NCI-H524 (cell line): ENCODE results near the gene ATOSA.

Experiments
- DNase-seq, 2 experiments: peaks; one replicate each; lab custom pipeline; 2025; lab: John Stamatoyannopoulos, UW

ATOSA gene

DNA sequence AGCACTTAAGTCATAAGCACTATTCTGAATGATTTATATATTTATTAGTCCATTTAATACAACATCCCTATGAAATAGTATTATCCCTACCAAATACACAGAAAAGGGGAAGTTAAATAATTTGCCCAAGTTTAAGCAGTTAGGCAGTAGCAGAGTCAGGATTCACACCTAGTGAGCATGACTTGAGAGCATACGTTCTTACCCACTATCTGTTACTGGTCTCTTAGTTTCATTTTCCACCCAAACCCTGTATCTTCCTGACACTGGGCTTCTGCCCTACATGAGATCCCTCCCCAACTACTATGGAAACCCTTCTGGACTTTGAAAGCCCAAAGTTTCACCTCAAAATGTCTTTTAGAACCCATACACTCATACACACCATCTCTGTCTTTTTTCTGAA is 4.4 kb upstream of the ATOSA start:
- no peak for DNase-seq

DNA sequence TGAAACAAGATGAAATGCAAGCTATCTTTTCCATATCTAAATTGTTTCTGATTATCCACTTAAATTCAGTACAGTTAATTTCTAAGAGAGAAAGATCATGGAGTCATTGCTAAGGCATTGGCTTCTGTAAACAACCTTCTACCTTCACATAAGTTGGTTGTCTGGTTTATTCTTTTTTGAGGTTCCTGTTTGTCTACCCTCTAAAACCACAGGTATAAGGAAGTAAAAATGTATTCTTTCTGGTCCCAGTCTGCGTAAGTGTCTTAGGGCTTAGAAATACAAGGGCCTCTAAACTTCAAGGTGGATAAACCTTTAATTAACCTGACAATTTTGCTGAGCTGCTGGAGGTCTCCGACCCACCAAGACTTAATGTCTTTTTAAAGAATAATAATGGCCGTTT is 3.6 kb upstream of the ATOSA start:
- DNase-seq, result no peak

DNA sequence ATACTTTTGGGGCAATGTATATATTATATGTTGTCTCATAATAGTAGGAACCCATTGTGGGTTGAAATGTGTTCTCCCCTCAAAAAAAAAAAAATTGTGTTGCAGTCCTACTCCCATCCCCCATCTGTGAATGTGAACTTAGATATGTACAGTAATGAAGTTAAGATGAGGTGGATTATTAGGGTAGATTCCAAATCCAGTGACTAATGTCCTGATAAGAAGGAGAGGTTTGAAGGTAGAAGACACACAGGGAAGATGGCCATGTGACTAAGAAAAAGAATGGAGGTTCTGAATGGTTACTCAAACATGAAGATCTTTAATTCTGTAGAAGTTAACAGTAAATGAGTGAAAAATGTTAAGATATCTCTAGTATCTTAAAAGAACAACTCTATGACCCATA is 3.0 kb upstream of the ATOSA start:
- no peak for DNase-seq

DNA sequence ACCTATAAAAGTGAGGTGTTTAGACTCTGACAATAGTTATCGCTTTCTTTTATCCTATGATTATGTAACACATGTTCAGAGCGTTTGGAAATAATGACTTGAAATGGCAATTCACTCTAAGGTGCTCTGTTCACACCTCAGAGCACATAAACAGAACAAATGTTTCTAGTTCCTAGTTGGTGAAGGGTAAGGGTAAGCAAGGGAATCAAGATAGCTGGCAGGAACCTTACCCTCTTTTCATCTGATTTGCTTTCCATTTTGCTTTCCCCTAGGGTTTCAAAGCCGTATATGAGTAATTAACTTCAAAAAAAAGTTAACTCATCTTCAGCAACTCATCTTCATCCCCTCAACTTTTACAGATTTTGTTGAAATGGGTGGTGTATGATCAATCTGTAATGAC is 2.3 kb upstream of the ATOSA start:
- no peak for DNase-seq

DNA sequence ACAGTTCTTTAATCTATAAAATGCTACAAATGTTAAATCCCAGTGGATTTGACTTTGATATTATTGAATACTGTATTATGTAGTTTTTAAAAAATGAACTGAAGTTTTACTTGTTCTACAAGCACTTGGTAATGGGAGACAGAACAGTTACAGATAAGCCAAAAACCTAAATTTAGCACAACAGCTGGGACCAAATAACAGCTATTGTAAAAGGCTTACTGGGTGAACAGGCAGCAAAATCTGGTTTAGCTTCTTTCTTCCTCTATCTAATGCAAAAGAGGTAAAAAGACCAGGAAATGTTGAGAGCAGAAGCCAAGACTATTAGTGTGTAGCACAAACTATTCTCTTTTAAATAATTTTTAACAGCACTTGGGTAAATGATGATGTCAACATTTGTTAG is 1.6 kb upstream of the ATOSA start:
- DNase-seq, result no peak

DNA sequence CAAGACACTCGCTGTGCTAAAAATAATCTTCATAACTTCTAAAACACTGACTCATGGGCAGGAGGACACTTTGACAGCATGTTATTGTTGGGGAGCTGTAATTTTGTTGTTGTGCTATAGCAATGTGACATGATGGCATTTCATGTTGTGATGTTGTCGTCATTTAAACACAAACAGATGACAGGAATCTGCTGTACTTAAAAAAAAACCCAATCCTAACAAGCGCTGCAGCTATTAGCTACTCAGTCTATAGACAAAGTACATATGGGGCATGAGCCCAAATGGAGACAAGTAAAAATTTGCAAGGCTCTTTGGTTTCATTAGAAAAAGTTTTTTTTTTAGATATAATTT is 828 bp upstream of the ATOSA start:
- DNase-seq, result no peak

DNA sequence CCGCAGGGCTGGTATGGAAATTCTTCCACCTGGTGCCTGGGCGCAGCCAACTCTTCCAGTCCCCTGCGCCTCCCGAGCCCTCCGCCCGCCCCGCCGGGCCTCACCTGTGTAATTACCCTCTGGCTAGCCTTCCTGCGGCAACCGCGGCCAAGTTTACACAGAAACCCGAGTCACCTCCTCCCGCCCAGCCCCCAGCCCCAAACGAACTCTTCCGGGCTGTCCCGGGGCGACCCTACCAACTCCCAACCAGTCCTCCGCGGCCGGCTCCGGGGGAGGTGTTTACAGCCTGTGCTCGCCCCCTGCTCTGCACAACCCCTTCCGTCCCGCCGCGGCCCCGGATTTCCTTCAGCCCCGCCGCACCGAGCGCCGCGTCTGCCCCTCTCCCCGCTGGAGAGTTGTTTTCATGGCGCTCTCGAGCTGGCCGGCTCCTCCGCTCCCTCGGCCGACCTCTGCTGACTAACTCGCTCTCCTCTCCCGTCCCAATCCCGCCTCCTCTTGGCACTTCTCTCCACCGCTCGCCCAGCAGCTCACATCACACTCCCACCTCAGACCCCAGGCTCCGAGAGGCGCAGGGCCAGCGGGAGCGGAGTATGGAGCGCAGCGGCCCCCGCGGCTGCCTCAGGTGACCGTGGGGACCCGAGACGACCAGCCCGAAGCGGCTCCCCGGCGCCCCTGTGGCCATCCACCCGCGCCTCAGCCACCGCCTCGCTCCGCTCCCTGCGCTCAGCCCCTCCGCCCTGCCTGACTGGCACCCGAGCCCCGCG is 538 bp downstream of the ATOSA start:
- peak; percentile 36 to 49 for DNase-seq

DNA sequence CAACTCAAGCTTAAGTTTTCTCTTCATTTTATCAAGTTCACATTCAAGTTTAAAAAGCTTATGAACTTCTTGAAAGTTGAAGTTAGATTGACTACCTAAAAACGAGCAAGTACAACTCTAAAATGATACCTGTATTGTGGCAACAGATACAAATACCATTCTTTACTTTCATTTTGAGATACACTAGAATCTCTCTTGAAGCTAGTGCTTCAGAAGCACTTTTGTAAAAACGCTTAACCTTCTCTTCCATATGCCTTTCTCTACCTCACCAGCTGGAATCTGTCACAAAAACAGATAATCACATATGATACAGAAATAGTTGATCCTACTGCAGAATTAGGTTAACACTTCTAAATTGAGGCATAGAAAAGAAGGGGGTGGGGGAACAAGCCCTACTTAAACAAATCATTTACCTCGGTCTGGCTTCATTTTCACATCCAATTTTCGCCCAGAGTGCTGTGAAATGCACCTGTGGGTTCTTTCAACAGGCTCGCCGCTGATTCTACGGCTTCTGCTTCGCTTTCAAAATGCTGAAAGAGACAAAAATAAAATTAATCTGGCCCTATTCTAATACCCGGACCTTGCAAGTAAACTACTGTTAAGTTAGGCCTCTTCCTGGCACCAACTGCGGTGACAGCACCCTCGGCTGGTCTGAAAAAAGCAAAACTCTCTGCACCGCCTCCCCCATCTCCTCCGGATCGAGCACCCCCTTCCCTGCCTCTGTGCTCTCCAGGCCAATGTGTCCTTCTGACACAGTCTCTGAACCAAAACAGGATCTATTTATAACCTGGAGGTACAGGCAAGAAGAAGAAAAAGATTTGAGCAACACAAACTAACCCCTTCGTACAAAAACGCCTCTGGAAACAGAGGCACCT is 1.4 kb downstream of the ATOSA start:
- DNase-seq, result peak; percentile 36 to 46

DNA sequence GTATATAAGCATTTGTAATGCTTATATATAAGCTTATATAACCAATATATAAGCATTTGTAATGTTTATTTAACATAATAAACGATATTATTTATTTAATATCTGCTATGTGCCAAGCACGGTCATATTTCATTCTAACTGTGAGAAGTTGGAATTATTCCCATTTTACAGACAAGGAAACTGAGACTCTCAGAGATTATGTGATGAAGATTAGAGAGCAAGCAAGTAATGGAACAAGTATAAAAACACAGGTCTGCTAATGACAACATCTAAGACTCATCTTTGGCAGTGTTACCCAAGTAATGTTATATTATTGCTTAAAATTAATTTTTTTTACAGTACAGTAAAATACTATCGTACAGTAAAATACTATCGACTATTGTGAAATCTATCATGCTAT is 4.4 kb downstream of the ATOSA start:
- DNase-seq, result no peak

DNA sequence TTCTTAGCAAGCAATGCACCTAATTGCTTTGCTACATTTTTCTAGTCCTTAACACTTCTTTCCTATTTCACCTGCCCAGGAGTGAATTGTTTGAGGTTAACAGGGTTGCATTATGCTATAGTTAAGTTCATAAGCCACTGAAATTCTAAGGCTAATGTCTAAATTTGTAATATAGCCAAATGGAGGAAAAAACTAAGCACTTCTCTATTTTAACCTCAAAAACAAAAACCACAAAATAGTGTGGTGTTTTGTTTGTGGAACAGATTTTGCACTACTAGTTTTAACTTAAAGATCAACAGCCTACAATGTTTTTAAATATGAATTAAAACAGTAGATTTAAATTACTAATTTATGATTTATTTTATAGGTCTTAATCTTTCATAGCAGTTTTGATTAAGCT is 5.5 kb downstream of the ATOSA start:
- no peak for DNase-seq

DNA sequence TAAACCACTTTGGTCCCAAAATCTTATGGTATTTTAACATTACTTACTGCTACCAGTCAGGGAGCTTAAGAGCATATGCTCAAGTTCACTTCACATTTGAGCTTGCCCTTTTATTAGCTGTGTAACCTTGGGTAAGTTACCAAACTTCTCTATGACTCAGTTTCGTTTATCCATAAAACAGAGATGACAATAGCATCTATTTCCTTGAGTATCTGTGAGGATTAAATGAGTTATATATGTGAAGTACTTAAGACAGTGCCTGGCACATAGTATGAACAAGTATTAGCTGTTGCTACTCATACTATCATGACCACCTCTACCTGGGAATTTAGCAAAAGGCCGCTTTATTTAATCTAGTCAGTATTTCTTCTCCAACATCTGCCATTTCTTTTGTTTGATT is 5.9 kb downstream of the ATOSA start:
- no peak for DNase-seq

DNA sequence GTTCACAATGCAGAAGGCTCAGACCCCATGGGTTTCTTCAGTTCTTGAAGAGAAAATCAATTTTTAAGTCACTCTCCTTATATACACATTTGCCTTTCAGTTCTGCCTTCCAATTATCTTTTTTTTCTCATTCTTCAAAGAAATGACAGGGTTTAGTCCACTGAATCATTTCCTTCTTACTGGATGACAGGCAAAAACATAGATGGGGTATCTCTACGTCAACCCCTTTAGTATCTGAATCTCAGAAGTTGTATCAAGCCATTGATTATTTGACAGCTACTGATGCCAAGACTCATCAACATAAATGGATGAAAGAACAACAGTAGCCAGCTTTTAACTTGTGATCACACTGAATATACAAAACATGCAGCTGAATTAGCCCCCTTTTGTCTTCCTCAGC is 6.5 kb downstream of the ATOSA start:
- DNase-seq, result no peak

DNA sequence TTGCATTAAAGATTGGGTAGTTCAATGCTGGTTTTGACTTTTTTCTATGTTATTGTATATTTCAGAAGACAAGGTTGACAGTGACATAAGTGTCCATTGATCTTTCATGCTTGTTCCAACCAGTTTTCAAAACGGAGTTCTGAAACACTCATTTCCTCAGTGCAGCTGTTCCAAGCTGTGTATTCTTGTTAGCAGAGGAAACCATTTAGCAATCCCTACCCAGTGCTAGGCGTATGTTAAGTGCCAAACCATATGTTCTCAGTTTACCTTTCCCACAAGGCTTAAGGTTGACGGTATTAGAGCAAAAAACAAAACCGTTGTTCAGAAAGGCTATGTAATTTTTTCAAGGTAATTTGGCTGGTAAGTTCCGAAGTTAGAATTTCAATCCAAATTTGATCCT is 9.1 kb downstream of the ATOSA start:
- peak in 1 of 2 experiments; percentile 43 for DNase-seq

DNA sequence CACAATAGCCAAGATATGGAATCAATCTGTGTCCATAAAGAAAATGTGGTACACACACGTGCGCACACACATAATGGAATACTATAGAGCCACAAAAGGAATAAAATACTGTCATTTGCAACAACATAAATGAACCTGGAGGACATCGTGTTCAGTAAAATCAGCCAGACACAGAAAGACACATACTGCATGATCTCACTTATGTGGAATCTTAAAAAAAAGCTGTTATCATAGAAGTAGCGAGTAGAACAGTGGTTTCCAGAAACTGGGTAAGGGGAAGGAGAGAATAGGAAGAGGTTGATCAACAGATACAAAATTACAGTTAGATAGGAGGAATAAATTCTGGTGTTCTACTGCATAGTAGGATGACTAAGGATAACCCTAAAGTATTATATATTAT is 11.1 kb downstream of the ATOSA start:
- DNase-seq, result no peak

DNA sequence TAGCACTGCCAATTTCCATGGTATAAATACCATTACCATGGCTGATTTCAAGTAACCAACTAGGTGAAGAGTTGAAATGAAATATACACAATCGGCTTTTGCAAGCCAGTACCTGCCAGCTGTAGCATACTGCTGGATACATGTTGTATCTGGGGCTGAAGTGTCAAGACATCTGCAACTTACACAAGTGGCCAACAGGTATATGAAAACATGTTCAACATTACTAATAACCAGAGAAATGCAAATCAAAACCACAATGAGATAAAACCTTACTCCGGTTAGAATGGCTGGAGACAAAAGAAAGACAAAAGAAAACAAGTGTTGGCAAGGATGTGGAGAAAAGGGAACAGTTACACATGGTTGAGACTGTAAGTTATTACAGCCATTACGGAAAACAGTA is 11.6 kb downstream of the ATOSA start:
- no peak for DNase-seq

DNA sequence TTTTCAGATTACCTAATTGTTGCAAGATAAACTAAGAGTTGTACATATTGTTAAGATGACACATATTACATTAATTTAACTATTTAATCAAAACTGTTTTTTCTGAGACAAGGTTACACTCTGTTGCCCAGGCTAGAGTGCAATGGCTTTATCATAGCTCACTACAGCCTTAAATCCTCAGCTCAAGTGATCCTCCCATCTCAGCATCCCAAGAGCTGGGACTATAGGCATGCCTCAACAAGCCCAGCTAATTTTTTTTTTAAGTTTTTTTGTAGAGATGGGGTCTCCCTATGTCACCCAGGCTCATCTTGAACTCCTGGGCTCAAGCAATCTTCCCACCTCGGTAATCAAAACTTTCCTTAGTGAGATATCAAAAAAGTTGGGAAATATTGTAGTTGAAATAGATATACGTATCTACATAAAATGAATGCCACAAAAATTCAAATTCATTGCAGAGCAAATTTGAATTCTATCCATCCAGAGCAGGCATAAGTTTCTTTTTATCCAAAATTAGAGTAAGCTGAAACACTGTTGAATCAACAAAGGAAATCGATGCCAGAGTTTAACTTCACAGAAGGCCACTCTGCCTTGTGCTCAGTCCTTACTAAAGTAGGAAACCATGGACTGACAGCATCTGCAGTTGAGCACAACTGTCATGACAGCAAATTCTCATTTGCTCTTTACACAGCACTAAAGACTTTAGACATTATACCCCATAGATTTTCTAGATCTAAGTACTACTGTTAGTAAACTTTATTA is 15.5 kb downstream of the ATOSA start:
- DNase-seq, result no peak

DNA sequence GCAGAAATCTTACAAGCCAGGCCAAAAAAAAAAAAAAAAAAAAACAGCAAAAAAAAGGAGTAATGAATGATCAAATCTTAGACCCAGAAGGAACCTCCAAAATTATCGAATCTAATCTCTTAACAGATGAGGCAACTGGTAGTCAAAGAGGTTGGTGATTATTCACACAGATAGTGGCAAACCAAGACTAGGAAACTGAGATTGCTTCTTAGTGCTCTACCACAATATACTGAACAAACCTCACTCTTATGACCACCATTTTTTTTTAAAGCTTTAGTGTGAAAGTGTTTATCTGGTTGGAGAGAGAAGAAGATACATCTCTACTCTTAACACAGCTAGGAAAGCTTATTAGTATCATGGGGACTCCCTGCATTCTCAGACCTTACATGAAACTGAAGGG is 17.3 kb downstream of the ATOSA start:
- DNase-seq, result no peak

DNA sequence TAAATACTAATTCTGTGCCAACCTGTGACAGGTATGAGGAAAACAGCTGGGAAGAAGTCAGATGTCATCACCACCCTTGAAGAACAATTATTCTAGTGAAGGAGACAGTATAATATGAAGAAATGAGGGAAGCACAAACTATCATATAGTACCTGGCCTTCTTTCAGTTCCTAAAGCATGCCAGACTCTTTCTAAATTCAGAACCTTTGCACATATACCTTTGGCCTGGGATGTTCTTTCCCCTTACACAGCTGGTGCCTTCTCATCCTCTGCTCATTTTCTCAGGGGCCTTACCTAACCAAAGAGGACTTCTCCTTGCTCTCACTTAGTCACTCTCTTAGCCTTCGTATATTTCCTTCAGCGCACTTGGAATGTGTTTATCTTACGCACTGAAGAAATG is 19.0 kb downstream of the ATOSA start:
- DNase-seq, result no peak

DNA sequence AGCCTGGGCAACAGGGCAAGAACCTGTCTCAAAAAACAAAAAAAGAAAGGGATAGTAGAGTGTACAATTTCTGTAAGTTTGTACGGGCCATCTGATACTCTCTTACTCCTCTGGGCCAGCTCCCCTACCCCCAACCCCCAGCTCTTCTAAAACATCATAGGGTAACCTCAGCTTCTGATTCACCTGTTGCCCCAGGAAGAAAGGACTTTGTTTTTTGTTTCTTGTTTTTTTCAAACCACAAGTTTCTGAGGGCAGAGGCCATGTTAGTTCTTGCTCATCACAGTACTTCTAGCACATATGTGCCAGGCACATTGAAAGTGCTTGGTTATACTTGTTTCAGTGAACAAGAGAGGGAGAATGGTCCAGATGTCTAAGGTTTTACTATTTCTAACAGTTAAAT is 20.2 kb downstream of the ATOSA start:
- DNase-seq, result no peak

DNA sequence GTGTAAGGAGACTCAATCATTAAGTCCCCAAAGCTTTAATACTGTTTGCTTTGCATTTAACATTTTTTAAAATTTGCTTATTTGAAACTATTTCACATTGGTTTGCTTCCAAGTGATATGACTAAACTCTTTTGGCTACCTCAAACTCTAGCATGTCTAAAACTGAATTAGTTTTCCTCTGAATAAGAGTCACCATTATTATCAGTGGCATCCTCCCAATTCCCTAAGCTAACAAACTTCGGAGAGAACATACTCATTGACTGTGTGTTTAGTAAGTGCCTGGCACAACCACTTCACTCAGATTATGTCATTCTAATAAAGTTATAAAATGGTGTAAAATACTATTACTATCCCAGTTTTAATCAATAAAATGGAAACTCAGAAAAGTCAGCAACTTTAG is 21.9 kb downstream of the ATOSA start:
- DNase-seq, result no peak

DNA sequence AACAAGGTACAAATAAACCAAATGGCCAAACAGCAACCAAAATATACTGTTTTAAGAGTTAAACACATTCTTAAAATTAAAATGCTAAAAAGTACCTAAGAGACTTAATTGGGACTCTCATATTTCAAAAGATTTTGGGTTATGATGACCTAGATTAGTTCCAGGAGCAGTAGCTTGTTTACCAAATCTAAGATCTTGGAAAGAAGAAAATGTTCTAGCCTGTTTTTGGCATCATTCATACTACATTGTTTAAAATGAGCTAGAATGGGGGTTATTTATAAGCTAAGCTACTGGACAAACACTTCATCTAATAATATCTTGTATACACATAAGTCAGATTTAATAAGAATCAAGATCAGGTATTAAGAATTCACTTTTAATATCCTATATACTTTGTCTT is 22.8 kb downstream of the ATOSA start:
- DNase-seq, result no peak

DNA sequence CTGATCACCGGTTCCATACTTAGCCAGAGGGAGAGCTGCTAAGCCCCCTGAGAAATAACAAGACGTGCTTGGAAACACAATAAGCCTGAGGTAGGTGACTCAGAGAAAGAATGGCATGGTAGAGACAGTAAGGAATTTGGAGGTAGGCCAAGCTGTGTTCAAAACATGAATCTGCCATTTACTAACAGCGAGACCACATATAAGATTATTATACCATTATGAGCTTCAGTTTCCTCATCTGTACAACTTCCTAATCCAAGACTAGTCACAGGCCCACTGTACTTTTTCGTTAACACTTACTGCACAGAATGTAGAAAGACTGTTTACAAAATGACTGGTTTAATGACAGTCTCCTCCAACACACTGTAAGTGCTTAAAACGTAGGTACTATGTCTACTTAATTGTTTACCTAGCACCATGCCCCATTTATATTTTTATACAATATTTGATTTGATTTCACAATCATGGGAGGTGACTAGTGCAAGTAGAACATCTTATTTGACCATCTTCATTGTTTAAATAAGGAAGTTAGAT is 25.7 kb downstream of the ATOSA start:
- DNase-seq, result no peak

DNA sequence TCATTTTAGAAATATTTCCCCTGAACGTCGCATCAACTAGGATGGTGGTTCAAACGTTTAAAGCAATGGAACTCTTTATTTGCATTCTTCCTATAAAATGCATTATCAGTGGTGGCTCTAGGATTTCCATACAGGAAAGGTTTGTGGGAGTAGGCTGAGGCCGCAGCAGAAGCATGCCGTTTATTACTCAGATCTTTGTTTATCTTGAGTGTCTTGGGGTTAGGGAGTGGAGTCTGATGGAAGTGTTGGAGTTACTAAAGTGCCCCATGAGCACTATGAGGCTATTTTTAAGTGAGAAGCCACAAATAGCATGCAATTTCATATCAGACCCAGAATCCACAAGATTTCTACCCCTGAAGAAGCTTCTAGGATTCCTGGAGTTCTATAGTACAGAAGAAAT is 26.2 kb downstream of the ATOSA start:
- no peak for DNase-seq
